HG03575 (cell line): ENCODE results near the gene PFDN2.

Source experiments
- ATAC-seq: cut with Tn5 transposase; IDR thresholded peaks from one replicate; pipeline ENCODE4 v1.9.1; 2021; ENCODE audit not compliant: unreplicated experiment, insufficient number of reproducible peaks, low FRiP score; ENCODE audit errors: extremely low read depth

Gene PFDN2

GRCh38 chr1:161113915-161114314 lies 3.9 kb downstream of the PFDN2 start:
- ATAC-seq: no peak

- no peak for ATAC-seq
These were observed 6.3 kb downstream of the PFDN2 start for GRCh38 chr1:161111527-161111926.

GRCh38 chr1:161111117-161111516 lies 6.7 kb downstream of the PFDN2 start:
- ATAC-seq: no peak

- ATAC-seq: no peak
These were observed 11.4 kb downstream of the PFDN2 start for GRCh38 chr1:161106431-161106830.

- ATAC-seq: no peak
These were observed 17.3 kb downstream of the PFDN2 start for GRCh38 chr1:161100556-161100955.

- ATAC-seq: no peak
These were observed 18.6 kb downstream of the PFDN2 start for GRCh38 chr1:161099090-161099802.

GRCh38 chr1:161098210-161099068 lies 19.4 kb downstream of the PFDN2 start, which contains the start of gene KLHDC9:
TSS of gene KLHDC9 (plus strand) at chr1:161098361. CDS start at chr1:161098536, 175 bp downstream.
- ATAC-seq: no peak

GRCh38 chr1:161096530-161096929 lies 21.3 kb downstream of the PFDN2 start:
- ATAC-seq: no peak

- ATAC-seq: no peak
These were observed 21.8 kb downstream of the PFDN2 start for GRCh38 chr1:161096015-161096414.

- no peak for ATAC-seq
These were observed 22.6 kb downstream of the PFDN2 start for GRCh38 chr1:161095230-161095629.

GRCh38 chr1:161094481-161094880 lies 23.4 kb downstream of the PFDN2 start:
- ATAC-seq: no peak

GRCh38 chr1:161092621-161093028 lies 25.2 kb downstream of the PFDN2 start:
- no peak for ATAC-seq

GRCh38 chr1:161091796-161092507 lies 25.9 kb downstream of the PFDN2 start:
- ATAC-seq: no peak

- no peak for ATAC-seq
These were observed 26.7 kb downstream of the PFDN2 start for GRCh38 chr1:161091093-161091492.

- ATAC-seq: no peak
These were observed 27.2 kb downstream of the PFDN2 start for GRCh38 chr1:161090617-161091016.

GRCh38 chr1:161089938-161090337 lies 27.9 kb downstream of the PFDN2 start:
- no peak for ATAC-seq

- no peak for ATAC-seq
These were observed 28.4 kb downstream of the PFDN2 start, which contains the start of gene NECTIN4 for GRCh38 chr1:161089251-161089924. TSS of gene NECTIN4 (minus strand) at chr1:161089558. CDS start at chr1:161089296, 262 bp downstream.

GRCh38 chr1:161088587-161089110 lies 29.2 kb downstream of the PFDN2 start:
- ATAC-seq: no peak

GRCh38 chr1:161086457-161086856 lies 31.4 kb downstream of the PFDN2 start:
- ATAC-seq: no peak
